GM12878 (cell line): ENCODE data around the gene FBXO17. TPM values are rescaled to one million over a fixed set of nuclear protein-coding genes. Genes with fewer than 3 reads are reported as not detected.

Experiments used
- ATAC-seq: fragments of 200-7000 bp; cut with Tn5 transposase; 3 replicates; pipeline ENCODE4 v1.9.1; 2020; ENCODE audit warnings: mild to moderate bottlenecking, moderate library complexity
- BruUV-seq: library from RNA; stranded (reverse); fragments of 400-500 nt; replicated peaks from 2 replicates; lab custom pipeline; 2021; lab: Mats Ljungman, UMichigan
- CTCF ChIA-PET: fragments of 300-600 bp; sonication (Branson Sonifier 250); formaldehyde crosslinking; extraction: SDS; loops from one replicate; lab custom pipeline; 2021; ENCODE audit warnings: inconsistent platforms; lab: Yijun Ruan, JAX
- POLR2A ChIA-PET: fragments of 350-600 bp; formaldehyde crosslinking; extraction: SDS; loops from one replicate; lab custom pipeline; 2021; ENCODE audit warnings: inconsistent platforms; lab: Charles Lee
- RAD21 ChIA-PET: fragments of 300-600 bp; sonication (Branson Sonifier 250); formaldehyde crosslinking; loops from one replicate; lab custom pipeline; 2023; ENCODE audit warnings: antibody characterized with exemption; ENCODE audit not compliant: unreplicated experiment; lab: Charles Lee
- SMC1A ChIA-PET: fragments of 300-600 bp; sonication (Branson Sonifier 250); formaldehyde crosslinking; loops from one replicate; lab custom pipeline; 2023; ENCODE audit not compliant: unreplicated experiment, uncharacterized antibody; lab: Charles Lee
- DNase-seq: peaks from one replicate; pipeline ENCODE4 v3.0.0-alpha.2; 2011; ENCODE audit warnings: low read depth, low spot score
- FAIRE-seq: peaks from 3 replicates; lab custom pipeline; 2011; peaks lifted over from hg19 to GRCh38; lab: Jason Lieb, UNC
- H2AFZ ChIP-seq: 2 replicates; pipeline ENCODE4 v1.6.0; 2011; ENCODE audit warnings: low read depth, low read length, control low read depth; ENCODE audit not compliant: control insufficient read depth
- H3K27ac ChIP-seq: 2 replicates; pipeline ENCODE4 v1.5.1; 2011; ENCODE audit warnings: control low read depth; ENCODE audit not compliant: control insufficient read depth, insufficient read depth
- H3K27me3 ChIP-seq, 2 experiments: replicated peaks in 1 of 2; 2 replicates each; pipeline versions ENCODE4 v1.6.0 to v1.6.1; 2011; ENCODE audit warnings: low read length in 1 of 2; ENCODE audit not compliant: control insufficient read depth in 2 of 2, insufficient read depth in 2 of 2
- H3K36me3 ChIP-seq, 2 experiments: 2 replicates each; pipeline ENCODE4 v1.5.1; 2011; ENCODE audit warnings: low read length in 1 of 2; ENCODE audit not compliant: control insufficient read depth in 2 of 2, insufficient read depth in 2 of 2
- H3K4me1 ChIP-seq: 2 replicates; pipeline ENCODE4 v1.6.1; 2011; ENCODE audit warnings: mild to moderate bottlenecking, low read length, moderate library complexity, mixed read lengths; ENCODE audit not compliant: control insufficient read depth, insufficient read depth
- H3K4me2 ChIP-seq: 2 replicates; pipeline ENCODE4 v1.6.0; 2011; ENCODE audit warnings: control low read depth; ENCODE audit not compliant: control insufficient read depth, insufficient read depth
- H3K4me3 ChIP-seq: fragments of 200-600 bp; sonication (generic); 2 replicates; pipeline ENCODE4 v1.5.1; 2016
- H3K79me2 ChIP-seq: 2 replicates; pipeline ENCODE4 v1.6.0; 2011; ENCODE audit warnings: low read length; ENCODE audit not compliant: control insufficient read depth, insufficient read depth
- H3K9ac ChIP-seq: 2 replicates; pipeline ENCODE4 v1.8.0; 2011; ENCODE audit warnings: low read length, control low read depth, mixed read lengths; ENCODE audit not compliant: control insufficient read depth, insufficient read depth
- H3K9me3 ChIP-seq: replicated peaks from 3 replicates; pipeline ENCODE4 v1.5.1; 2011; ENCODE audit warnings: mild to moderate bottlenecking, low read length; ENCODE audit not compliant: control insufficient read depth, insufficient read depth
- H4K20me1 ChIP-seq: 2 replicates; pipeline ENCODE4 v1.6.0; 2011; ENCODE audit not compliant: control insufficient read depth, insufficient read depth
- RAD21 ChIP-seq: IDR thresholded peaks from 2 replicates; pipeline ENCODE4 v1.6.1; 2011; ENCODE audit warnings: mild to moderate bottlenecking, low read depth, low read length, moderate library complexity; ENCODE audit not compliant: insufficient read depth
- SIN3A ChIP-seq: IDR thresholded peaks from 2 replicates; pipeline ENCODE4 v1.6.1; 2012; ENCODE audit warnings: low read depth, low read length, improper control_type of control experiment
- SMC3 ChIP-seq: IDR thresholded peaks from 2 replicates; pipeline ENCODE4 v1.6.1; 2011; ENCODE audit warnings: low read length, improper control_type of control experiment, borderline replicate concordance
- WGBS: methylation state at CpG from one replicate; pipeline ENCODE4 v1.1.6; 2016; ENCODE audit warnings: low lambda C conversion rate; ENCODE audit not compliant: insufficient replicate concordance, insufficient coverage; ENCODE audit errors: missing lambda C conversion rate; 5-methylcytosine and 5-hydroxymethylcytosine counted together
- in situ Hi-C: fragments of 300-500 bp; cut with MboI; formaldehyde crosslinking; loops from 9 replicates; pipeline ENCODE4 v1.14.3; 2018; ENCODE audit warnings: mixed read lengths
- intact Hi-C: fragments of 100-400 bp; cut with micrococcal nuclease; formaldehyde crosslinking; loops from one replicate; pipeline ENCODE4 v1.14.2; 2022; ENCODE audit not compliant: unreplicated experiment
- polyA plus RNA-seq, 11 experiments: library from polyadenylated mRNA; depleted of rRNA in 4 of 11; unstranded in 6 of 11; stranded (reverse) in 5 of 11; fragments of >200 nt; fragmentation: Nextera tagmentation in 4 of 11; fragmentation: Illumina TruSeq in 1 of 11; extraction: Ambion mirVana in 4 of 11; extraction: Trizol in 1 of 11; gene quantifications; 1 replicate in 1 of 11; 2 replicates in 10 of 11; pipeline versions ENCODE4 v1.2.1 to v1.2.3, GENCODE V29; 2011 to 2016; ENCODE audit warnings: inconsistent platforms in 2 of 11, missing spikeins in 2 of 11, low read depth in 1 of 11
- total RNA-seq, 4 experiments: library from RNA; depleted of rRNA in 3 of 4; stranded (reverse); fragments of >200 nt in 3 of 4; fragmentation: Illumina TruSeq in 1 of 4; extraction: Trizol in 1 of 4; gene quantifications; 2 replicates each; pipeline versions ENCODE4 v1.2.1 to v1.2.3, GENCODE V29; 2013 to 2021
- TF ChIP-seq, protein P1 (sequence below): fragments of 450-650 bp; formaldehyde crosslinking; IDR thresholded peaks from 2 replicates; pipeline ENCODE4 v1.5.0; 2022; ENCODE audit warnings: mild to moderate bottlenecking, missing genetic modification characterization
- TF ChIP-seq, protein P2 (sequence below), 3 experiments: IDR thresholded peaks in 2 of 3; conservative IDR thresholded peaks in 1 of 3; 2 replicates each; pipeline ENCODE4 v1.5.1; 2011; ENCODE audit warnings: low read depth in 3 of 3, low read length in 3 of 3, mild to moderate bottlenecking in 3 of 3, control low read depth in 2 of 3, moderate library complexity in 2 of 3, inconsistent platforms in 1 of 3, mixed read lengths in 1 of 3; ENCODE audit not compliant: control insufficient read depth in 2 of 3, insufficient read depth in 1 of 3; ENCODE audit errors: extremely low read depth in 1 of 3
- TF ChIP-seq, protein P3 (sequence below): IDR thresholded peaks from 2 replicates; pipeline ENCODE4 v1.6.1; 2011; ENCODE audit warnings: low read depth, mild to moderate bottlenecking, low read length, moderate library complexity, borderline replicate concordance; ENCODE audit errors: extremely low read depth

Gene FBXO17
- total and polyA plus RNA-seq, 10 of the 15 experiments (the other 5 are each of a cell fraction or from before 2014, with no cell fraction given), result 2.2 to 11.1 (median 5.3) TPM

DNA sequence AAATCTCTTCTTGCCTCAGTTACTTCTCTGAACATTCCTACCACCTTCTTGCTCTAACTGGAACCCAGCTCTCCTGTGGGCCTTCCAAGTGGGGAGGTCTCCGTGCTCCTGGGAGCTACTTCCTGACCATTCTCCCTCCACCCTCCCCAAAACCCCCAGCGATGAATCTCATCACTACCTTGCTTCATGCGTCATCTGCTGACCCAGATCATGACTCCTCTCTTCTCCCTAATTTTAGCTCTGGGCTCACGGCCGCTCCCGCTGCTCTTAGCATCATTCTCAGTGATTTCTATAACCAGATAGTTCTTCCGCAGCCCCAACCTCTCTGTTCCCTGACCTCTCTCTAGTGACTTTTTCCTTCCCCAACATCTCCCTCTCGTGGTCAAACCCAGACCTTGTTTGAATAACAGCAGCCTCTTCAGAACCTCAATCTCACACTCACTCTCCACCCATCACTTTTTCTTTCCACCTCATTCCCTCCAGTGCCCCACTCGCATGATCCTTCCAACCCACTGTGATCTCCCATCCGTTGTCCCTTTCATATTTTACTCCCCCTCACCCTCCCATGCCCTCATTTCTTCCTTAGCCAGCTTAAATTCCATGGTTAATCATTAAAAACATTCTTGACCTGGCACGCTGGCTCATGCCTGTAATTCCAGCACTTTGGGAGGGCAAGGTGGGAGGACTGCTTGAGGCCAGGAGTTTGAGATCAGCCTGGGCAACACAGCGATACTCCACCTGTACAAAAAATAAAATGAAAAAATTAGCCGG is 23.0 kb downstream of the FBXO17 start:
- Histone ChIP-seq H3K36me3 (no peaks in the 10 kb centered on the region), H3K79me2 (no peaks in the 10 kb centered on the region), H3K27me3 (no peaks in the 10 kb centered on the region), H3K27ac (no peak overlapping the region), H3K9me3 (no peaks in the 10 kb centered on the region; the same call in 2 of the 3 replicates), H3K9ac (no peak overlapping the region), H3K4me2 (no peak overlapping the region), H2AFZ (no peak overlapping the region), H3K4me3 (no peak overlapping the region), H3K4me1 (no peaks in the 10 kb centered on the region), H4K20me1 (no peaks in the 10 kb centered on the region)
- DNase-seq (no peak), FAIRE-seq (peak; percentile 97), ATAC-seq (peak; percentile 67)
- no TSS peak for BruUV-seq
- ChIA-PET CTCF (interaction anchor here (0.6 to 1.9 kb wide), 8 partner anchors 10 to 158 kb away, joined by 3 to 9 read pairs (median 4); partner anchors contain the start of genes MRPS12 and SARS2), RAD21 (no interaction called here), POLR2A (no interaction called here), SMC1A (interaction anchor here (0.9 to 1.3 kb wide), 3 partner anchors 18 to 313 kb away, joined by 3 to 4 read pairs (median 3); no protein-coding TSS in a partner anchor)
- intact Hi-C loops, result no loop called here
- TF ChIP-seq, protein P1, sequence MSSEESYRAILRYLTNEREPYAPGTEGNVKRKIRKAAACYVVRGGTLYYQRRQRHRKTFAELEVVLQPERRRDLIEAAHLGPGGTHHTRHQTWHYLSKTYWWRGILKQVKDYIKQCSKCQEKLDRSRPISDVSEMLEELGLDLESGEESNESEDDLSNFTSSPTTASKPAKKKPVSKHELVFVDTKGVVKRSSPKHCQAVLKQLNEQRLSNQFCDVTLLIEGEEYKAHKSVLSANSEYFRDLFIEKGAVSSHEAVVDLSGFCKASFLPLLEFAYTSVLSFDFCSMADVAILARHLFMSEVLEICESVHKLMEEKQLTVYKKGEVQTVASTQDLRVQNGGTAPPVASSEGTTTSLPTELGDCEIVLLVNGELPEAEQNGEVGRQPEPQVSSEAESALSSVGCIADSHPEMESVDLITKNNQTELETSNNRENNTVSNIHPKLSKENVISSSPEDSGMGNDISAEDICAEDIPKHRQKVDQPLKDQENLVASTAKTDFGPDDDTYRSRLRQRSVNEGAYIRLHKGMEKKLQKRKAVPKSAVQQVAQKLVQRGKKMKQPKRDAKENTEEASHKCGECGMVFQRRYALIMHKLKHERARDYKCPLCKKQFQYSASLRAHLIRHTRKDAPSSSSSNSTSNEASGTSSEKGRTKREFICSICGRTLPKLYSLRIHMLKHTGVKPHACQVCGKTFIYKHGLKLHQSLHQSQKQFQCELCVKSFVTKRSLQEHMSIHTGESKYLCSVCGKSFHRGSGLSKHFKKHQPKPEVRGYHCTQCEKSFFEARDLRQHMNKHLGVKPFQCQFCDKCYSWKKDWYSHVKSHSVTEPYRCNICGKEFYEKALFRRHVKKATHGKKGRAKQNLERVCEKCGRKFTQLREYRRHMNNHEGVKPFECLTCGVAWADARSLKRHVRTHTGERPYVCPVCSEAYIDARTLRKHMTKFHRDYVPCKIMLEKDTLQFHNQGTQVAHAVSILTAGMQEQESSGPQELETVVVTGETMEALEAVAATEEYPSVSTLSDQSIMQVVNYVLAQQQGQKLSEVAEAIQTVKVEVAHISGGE (CRISPR knock-in tag), result no peak
- TF ChIP-seq, protein P2, sequence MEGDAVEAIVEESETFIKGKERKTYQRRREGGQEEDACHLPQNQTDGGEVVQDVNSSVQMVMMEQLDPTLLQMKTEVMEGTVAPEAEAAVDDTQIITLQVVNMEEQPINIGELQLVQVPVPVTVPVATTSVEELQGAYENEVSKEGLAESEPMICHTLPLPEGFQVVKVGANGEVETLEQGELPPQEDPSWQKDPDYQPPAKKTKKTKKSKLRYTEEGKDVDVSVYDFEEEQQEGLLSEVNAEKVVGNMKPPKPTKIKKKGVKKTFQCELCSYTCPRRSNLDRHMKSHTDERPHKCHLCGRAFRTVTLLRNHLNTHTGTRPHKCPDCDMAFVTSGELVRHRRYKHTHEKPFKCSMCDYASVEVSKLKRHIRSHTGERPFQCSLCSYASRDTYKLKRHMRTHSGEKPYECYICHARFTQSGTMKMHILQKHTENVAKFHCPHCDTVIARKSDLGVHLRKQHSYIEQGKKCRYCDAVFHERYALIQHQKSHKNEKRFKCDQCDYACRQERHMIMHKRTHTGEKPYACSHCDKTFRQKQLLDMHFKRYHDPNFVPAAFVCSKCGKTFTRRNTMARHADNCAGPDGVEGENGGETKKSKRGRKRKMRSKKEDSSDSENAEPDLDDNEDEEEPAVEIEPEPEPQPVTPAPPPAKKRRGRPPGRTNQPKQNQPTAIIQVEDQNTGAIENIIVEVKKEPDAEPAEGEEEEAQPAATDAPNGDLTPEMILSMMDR (IDR thresholded peaks at IDR 0.05 in 2 of 3, conservative IDR thresholded peaks at IDR 0.05 in 1 of 3; ENCODE audit: control insufficient read depth in 2 of 3, extremely low read depth in 1 of 3, insufficient read depth in 1 of 3, low read depth in 3 of 3, low read length in 3 of 3), result peak; percentile 46 to 53 (median 52); a peak in 5 of 6 replicates
- TF ChIP-seq SMC3 (peak; percentile 51), RAD21 (peak; percentile 53), SIN3A (no peak)
- TF ChIP-seq, protein P3, sequence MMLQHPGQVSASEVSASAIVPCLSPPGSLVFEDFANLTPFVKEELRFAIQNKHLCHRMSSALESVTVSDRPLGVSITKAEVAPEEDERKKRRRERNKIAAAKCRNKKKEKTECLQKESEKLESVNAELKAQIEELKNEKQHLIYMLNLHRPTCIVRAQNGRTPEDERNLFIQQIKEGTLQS, result no peak
- in situ Hi-C loops, result no loop called here
- 33% methylated on average over 13 of the region's 13 CpGs for WGBS
